Ovary (tissue), 3 donors: ENCODE data around the gene GON4L.

Experiments used
- POLR2A ChIP-seq: fragments of 450-650 bp; IDR thresholded peaks from one replicate; pipeline ENCODE4 v1.6.1; 2017; ENCODE audit warnings: antibody characterized with exemption, mild to moderate bottlenecking, moderate library complexity
- TF ChIP-seq, protein P1 (sequence below), 3 donors: fragments of 450-650 bp in 2 of 3; fragments of 200-600 bp in 1 of 3; IDR thresholded peaks; one replicate each; pipeline versions ENCODE4 v1.5.1 to v1.8.0; 2016 to 2022; ENCODE audit warnings: antibody characterized with exemption in 3 of 3, mild to moderate bottlenecking in 1 of 3
- donor health status: DM: no; HTN: no; CAD: no.

DNA sequence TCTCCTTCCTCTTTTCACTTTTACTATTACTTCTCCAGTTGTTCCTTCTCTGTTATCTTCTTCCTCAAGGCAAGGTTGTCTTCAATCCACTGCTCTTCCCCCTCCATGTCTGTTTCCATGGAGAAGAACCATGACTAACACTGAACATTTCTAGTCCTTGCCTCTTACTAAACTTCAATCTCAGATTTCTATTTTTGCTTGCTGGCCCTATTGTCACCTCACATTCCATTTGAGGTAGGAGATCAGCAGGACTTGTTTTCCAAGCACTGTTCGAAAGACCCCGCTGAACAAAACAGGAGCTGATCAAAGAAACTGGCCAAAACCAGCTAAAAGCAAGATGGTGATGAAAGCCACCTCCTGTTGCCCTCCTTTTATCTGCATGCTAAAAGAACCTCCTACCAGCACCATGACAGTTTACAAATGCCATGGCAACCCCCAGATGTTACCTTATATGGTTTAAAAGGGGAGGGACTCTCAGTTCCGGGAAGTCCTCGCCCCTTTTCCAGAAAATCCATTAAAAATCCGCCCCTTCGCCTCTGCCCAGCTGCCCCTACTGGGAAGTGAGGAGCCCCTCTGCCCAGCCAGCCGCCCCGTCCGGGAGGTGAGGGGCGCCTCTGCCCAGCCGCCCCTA lies 22.6 kb downstream of the GON4L start:
- TF ChIP-seq, protein P1, sequence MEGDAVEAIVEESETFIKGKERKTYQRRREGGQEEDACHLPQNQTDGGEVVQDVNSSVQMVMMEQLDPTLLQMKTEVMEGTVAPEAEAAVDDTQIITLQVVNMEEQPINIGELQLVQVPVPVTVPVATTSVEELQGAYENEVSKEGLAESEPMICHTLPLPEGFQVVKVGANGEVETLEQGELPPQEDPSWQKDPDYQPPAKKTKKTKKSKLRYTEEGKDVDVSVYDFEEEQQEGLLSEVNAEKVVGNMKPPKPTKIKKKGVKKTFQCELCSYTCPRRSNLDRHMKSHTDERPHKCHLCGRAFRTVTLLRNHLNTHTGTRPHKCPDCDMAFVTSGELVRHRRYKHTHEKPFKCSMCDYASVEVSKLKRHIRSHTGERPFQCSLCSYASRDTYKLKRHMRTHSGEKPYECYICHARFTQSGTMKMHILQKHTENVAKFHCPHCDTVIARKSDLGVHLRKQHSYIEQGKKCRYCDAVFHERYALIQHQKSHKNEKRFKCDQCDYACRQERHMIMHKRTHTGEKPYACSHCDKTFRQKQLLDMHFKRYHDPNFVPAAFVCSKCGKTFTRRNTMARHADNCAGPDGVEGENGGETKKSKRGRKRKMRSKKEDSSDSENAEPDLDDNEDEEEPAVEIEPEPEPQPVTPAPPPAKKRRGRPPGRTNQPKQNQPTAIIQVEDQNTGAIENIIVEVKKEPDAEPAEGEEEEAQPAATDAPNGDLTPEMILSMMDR (IDR thresholded peaks at IDR 0.05): no peak
- TF ChIP-seq POLR2A: no peak
